ENCODE data around the gene ARL10. TPM values are rescaled to one million over a fixed set of nuclear protein-coding genes. Genes with fewer than 3 reads are reported as not detected.
A peak's percentile ranks its signal among the peaks of the same experiment; 100 is the strongest.

Gene ARL10
- total and polyA plus RNA-seq, 4 donors: 0.35 to 2.2 (median 1.5) TPM

GRCh38 chr5:176361437-176362232, 3.7 kb upstream of the ARL10 start, which contains the start of gene KIAA1191:
Gene KIAA1191 (minus strand): TSS chr5:176361764. CDS start chr5:176359508, 2,256 bp downstream.
- no peaks in the 10 kb centered on the region for H3K9me3 ChIP-seq (ENCODE audit: control insufficient read depth in 4 of 4, low read length in 3 of 4)
- peaks cover 6 to 34% (median 15%) of the 10 kb centered on the region in 4 donors for H3K4me1 ChIP-seq (ENCODE audit: control insufficient read depth in 4 of 4, insufficient read depth in 4 of 4, low read length in 3 of 4)
- peak within 1 kb of the TSS; percentile 68 to 96 for H3K9ac ChIP-seq (ENCODE audit: low read depth in 1 of 2, low read length in 2 of 2)
- H3K27ac ChIP-seq (ENCODE audit: low read depth in 1 of 2, low read length in 2 of 2): peak within 1 kb of the TSS; percentile 22 to 82
- peak within 1 kb of the TSS; percentile 68 to 97 (median 90) for H3K4me3 ChIP-seq (ENCODE audit: low read depth in 1 of 3, low read length in 3 of 3)
- DNase-seq (ENCODE audit: low spot score): peak; percentile 92
- peak; percentile 68 to 70 for TF ChIP-seq RAD21 (IDR thresholded peaks at IDR 0.05)
- no peak for TF ChIP-seq FOXA1 (IDR thresholded peaks at IDR 0.05)
- peak; percentile 49 for TF ChIP-seq SP1 (IDR thresholded peaks at IDR 0.05)
- TF ChIP-seq YY1 (IDR thresholded peaks at IDR 0.05): peak; percentile 77
- no peak for TF ChIP-seq ATF3 (IDR thresholded peaks at IDR 0.05)
- TF ChIP-seq NR2F2 (IDR thresholded peaks at IDR 0.05): peak; percentile 34
- TF ChIP-seq REST (IDR thresholded peaks at IDR 0.05): peak; percentile 87
- TF ChIP-seq GABPA (IDR thresholded peaks at IDR 0.05 in 1 of 2, conservative IDR thresholded peaks at IDR 0.05 in 1 of 2): peak in 1 of 2 donors; percentile 44
- no peak for TF ChIP-seq JUND (IDR thresholded peaks at IDR 0.05)
- TF ChIP-seq EGR1 (IDR thresholded peaks at IDR 0.05; ENCODE audit: low read depth in 2 of 2): no peak
- peak; percentile 100 for TF ChIP-seq ZBTB33 (IDR thresholded peaks at IDR 0.05)
- no peak for TF ChIP-seq RXRA (IDR thresholded peaks at IDR 0.05)
- no peak for TF ChIP-seq HNF4A (conservative IDR thresholded peaks at IDR 0.05)
- TF ChIP-seq TAF1 (conservative IDR thresholded peaks at IDR 0.05): peak; percentile 86
- TF ChIP-seq HNF4G (IDR thresholded peaks at IDR 0.05): no peak
- TF ChIP-seq MAX (IDR thresholded peaks at IDR 0.05): peak; percentile 65
- 1% methylated on average over 56 of the region's 56 CpGs for WGBS
- H3K27me3 ChIP-seq (ENCODE audit: control insufficient read depth in 4 of 4, insufficient read depth in 4 of 4, low read length in 3 of 4): no peaks in the 10 kb centered on the region
- peaks cover 0 to 6% (median 3%) of the 10 kb centered on the region in 4 donors for H3K36me3 ChIP-seq (ENCODE audit: control insufficient read depth in 4 of 4, insufficient read depth in 3 of 4, low read depth in 1 of 4, low read length in 3 of 4)

- H3K27me3 ChIP-seq (ENCODE audit: control insufficient read depth in 4 of 4, insufficient read depth in 4 of 4, low read length in 3 of 4): no peaks in the 10 kb centered on the region
- 73% methylated on average over 8 of the region's 8 CpGs for WGBS
- H3K9ac ChIP-seq (ENCODE audit: low read depth in 1 of 2, low read length in 2 of 2): no peak overlapping the region
- peaks cover 0 to 6% (median 2%) of the 10 kb centered on the region in 4 donors for H3K36me3 ChIP-seq (ENCODE audit: control insufficient read depth in 4 of 4, insufficient read depth in 3 of 4, low read depth in 1 of 4, low read length in 3 of 4)
- no peaks in the 10 kb centered on the region for H3K9me3 ChIP-seq (ENCODE audit: control insufficient read depth in 4 of 4, low read length in 3 of 4)
- DNase-seq (ENCODE audit: low spot score): no peak
- peak overlapping the region in 2 of 3 donors; percentile 48 to 68 for H3K4me3 ChIP-seq (ENCODE audit: low read depth in 1 of 3, low read length in 3 of 3)
- TF ChIP-seq HNF4A (conservative IDR thresholded peaks at IDR 0.05) (no peak), YY1 (IDR thresholded peaks at IDR 0.05) (no peak), FOXA1 (IDR thresholded peaks at IDR 0.05) (no peak), GABPA (IDR thresholded peaks at IDR 0.05 in 1 of 2, conservative IDR thresholded peaks at IDR 0.05 in 1 of 2) (no peak), FOXA2 (IDR thresholded peaks at IDR 0.05) (no peak), REST (IDR thresholded peaks at IDR 0.05) (no peak), ATF3 (IDR thresholded peaks at IDR 0.05) (no peak), JUND (IDR thresholded peaks at IDR 0.05) (no peak), TAF1 (conservative IDR thresholded peaks at IDR 0.05) (no peak), RXRA (IDR thresholded peaks at IDR 0.05) (no peak), NR2F2 (IDR thresholded peaks at IDR 0.05) (no peak), RAD21 (IDR thresholded peaks at IDR 0.05) (no peak), ZBTB33 (IDR thresholded peaks at IDR 0.05) (no peak), SP1 (IDR thresholded peaks at IDR 0.05) (no peak), HNF4G (IDR thresholded peaks at IDR 0.05) (no peak), EGR1 (IDR thresholded peaks at IDR 0.05; ENCODE audit: low read depth in 2 of 2) (no peak)
- peak overlapping the region in 1 of 2 donors; percentile 82 for H3K27ac ChIP-seq (ENCODE audit: low read depth in 1 of 2, low read length in 2 of 2)
- peaks cover 6 to 32% (median 15%) of the 10 kb centered on the region in 4 donors for H3K4me1 ChIP-seq (ENCODE audit: control insufficient read depth in 4 of 4, insufficient read depth in 4 of 4, low read length in 3 of 4)
Observed at GRCh38 chr5:176362233-176362490, 3.1 kb upstream of the ARL10 start.
